B cell (primary cell): ENCODE results near the gene TAS2R20. TPM values are rescaled to one million over a fixed set of nuclear protein-coding genes. Genes with fewer than 3 reads are reported as not detected.

ENCODE experiments used
- ATAC-seq: fragments of 200-7000 bp; cut with Tn5 transposase; one replicate; pipeline ENCODE4 v1.10.0; 2021; ENCODE audit warnings: low read depth, mild to moderate bottlenecking, moderate number of reproducible peaks, moderate library complexity
- CTCF ChIA-PET: fragments of 350-600 bp; sonication (Branson Sonifier 250); formaldehyde crosslinking; loops from one replicate; lab custom pipeline; 2021; ENCODE audit warnings: antibody characterized with exemption, inconsistent platforms; lab: Charles Lee
- POLR2A ChIA-PET: fragments of 350-600 bp; sonication (Branson Sonifier 250); formaldehyde crosslinking; loops from one replicate; lab custom pipeline; 2021; ENCODE audit warnings: antibody characterized with exemption; lab: Charles Lee
- DNase-seq: peaks from one replicate; pipeline ENCODE4 v3.0.0; 2013
- H2AFZ ChIP-seq: 2 replicates; pipeline ENCODE4 v1.6.1; 2012; ENCODE audit warnings: mild to moderate bottlenecking, low read depth, low read length; ENCODE audit not compliant: insufficient read depth, poor library complexity, severe bottlenecking
- H3K27ac ChIP-seq, 2 donors: 1 replicate in 1 of 2; 2 replicates in 1 of 2; pipeline ENCODE4 v1.5.1; 2012 to 2013; ENCODE audit warnings: low read length in 2 of 2, mild to moderate bottlenecking in 2 of 2, moderate library complexity in 1 of 2
- H3K27me3 ChIP-seq, 4 experiments: fragments of 200-600 bp in 1 of 4; sonication (generic) in 1 of 4; replicated peaks in 1 of 4; 1 replicate in 2 of 4; 2 replicates in 2 of 4; pipeline versions ENCODE4 v1.6.1 to v1.7.0; 2013 to 2016; ENCODE audit warnings: low read length in 3 of 4, mild to moderate bottlenecking in 2 of 4, mixed read lengths in 1 of 4, moderate library complexity in 1 of 4; ENCODE audit not compliant: insufficient read depth in 4 of 4, control insufficient read depth in 3 of 4; ENCODE audit errors: control extremely low read depth in 1 of 4
- H3K36me3 ChIP-seq, 2 experiments: replicated peaks in 1 of 2; 1 replicate in 1 of 2; 2 replicates in 1 of 2; pipeline versions ENCODE4 v1.6.1 to v1.7.1; 2013; ENCODE audit warnings: low read length in 1 of 2; ENCODE audit not compliant: insufficient read depth in 2 of 2, control insufficient read depth in 1 of 2; ENCODE audit errors: control extremely low read depth in 1 of 2, extremely low read depth in 1 of 2
- H3K4me1 ChIP-seq, 2 donors: fragments of 200-600 bp in 1 of 2; sonication (generic) in 1 of 2; 1 replicate in 1 of 2; 2 replicates in 1 of 2; pipeline versions ENCODE4 v1.5.1 to v1.6.1; 2013 to 2017; ENCODE audit warnings: low read length in 2 of 2; ENCODE audit not compliant: control insufficient read depth in 2 of 2, insufficient read depth in 2 of 2
- H3K4me2 ChIP-seq: replicated peaks from 2 replicates; pipeline ENCODE3; 2012; ENCODE audit warnings: mild to moderate bottlenecking, low read depth, low read length; ENCODE audit not compliant: poor library complexity, severe bottlenecking
- H3K4me3 ChIP-seq, 5 experiments: fragments of 200-600 bp in 1 of 5; sonication (generic) in 1 of 5; 1 replicate in 3 of 5; 2 replicates in 2 of 5; pipeline versions ENCODE4 v1.5.1 to v1.7.0; 2011 to 2016; ENCODE audit warnings: low read length in 4 of 5, mild to moderate bottlenecking in 4 of 5, low read depth in 2 of 5, control low read depth in 1 of 5, moderate library complexity in 1 of 5; ENCODE audit not compliant: insufficient read depth in 1 of 5; ENCODE audit errors: control extremely low read depth in 1 of 5, extremely low read depth in 1 of 5
- H3K79me2 ChIP-seq: fragments of 200-600 bp; sonication (generic); one replicate; pipeline ENCODE4 v1.6.0; 2016; ENCODE audit warnings: low read length; ENCODE audit not compliant: control insufficient read depth, insufficient read depth
- H3K9ac ChIP-seq: fragments of 200-600 bp; sonication (generic); 2 replicates; pipeline ENCODE4 v1.6.1; 2017; ENCODE audit warnings: mild to moderate bottlenecking, low read length, moderate library complexity
- H3K9me3 ChIP-seq, 3 donors: one replicate each; pipeline versions ENCODE4 v1.6.1 to v1.7.1; 2013; ENCODE audit warnings: low read length in 2 of 3; ENCODE audit not compliant: control insufficient read depth in 2 of 3, insufficient read depth in 1 of 3; ENCODE audit errors: control extremely low read depth in 1 of 3
- H4K20me1 ChIP-seq: 2 replicates; pipeline ENCODE4 v1.6.0; 2012; ENCODE audit warnings: mild to moderate bottlenecking, low read length; ENCODE audit not compliant: insufficient read depth, control insufficient read depth, poor library complexity, severe bottlenecking
- H3K27ac Mint-ChIP-seq: one replicate; pipeline ENCODE4 v1.8.0; 2021; ENCODE audit warnings: mixed read lengths
- H3K27me3 Mint-ChIP-seq: one replicate; pipeline ENCODE4 v1.8.0; 2021; ENCODE audit warnings: mixed read lengths
- H3K4me1 Mint-ChIP-seq: one replicate; pipeline ENCODE4 v1.8.0; 2021; ENCODE audit warnings: mixed read lengths
- H3K4me3 Mint-ChIP-seq: one replicate; pipeline ENCODE4 v1.8.0; 2021; ENCODE audit warnings: mixed read lengths
- H3K9me3 Mint-ChIP-seq: one replicate; pipeline ENCODE4 v1.8.0; 2022; ENCODE audit warnings: mixed read lengths; ENCODE audit not compliant: insufficient read depth
- CTCF ChIP-seq: fragments of 200-600 bp; IDR thresholded peaks from one replicate; pipeline ENCODE4 v1.8.0; 2022; ENCODE audit warnings: antibody characterized with exemption, mild to moderate bottlenecking
- EZH2 ChIP-seq: IDR thresholded peaks from 2 replicates; pipeline ENCODE4 v1.6.1; 2012; ENCODE audit warnings: borderline replicate concordance, low read depth, mild to moderate bottlenecking, moderate library complexity, low read length; ENCODE audit not compliant: insufficient read depth, poor library complexity, severe bottlenecking
- WGBS: methylation state at CpG from one replicate; pipeline ENCODE4 v1.1.5; 2013; ENCODE audit warnings: missing lambda C conversion rate; ENCODE audit not compliant: insufficient coverage; 5-methylcytosine and 5-hydroxymethylcytosine counted together
- intact Hi-C: fragments of 100-400 bp; cut with micrococcal nuclease; formaldehyde crosslinking; loops from one replicate; pipeline ENCODE4 v1.10.0; 2022
- polyA plus RNA-seq: library from polyadenylated mRNA; depleted of rRNA; stranded (reverse); fragments of >200 nt; gene quantifications from 2 replicates; pipeline ENCODE4 v1.2.3, GENCODE V29; 2012
- total RNA-seq, 2 donors: library from RNA; stranded (reverse); fragments of 120-200 nt in 1 of 2; gene quantifications; 1 replicate in 1 of 2; 2 replicates in 1 of 2; pipeline versions ENCODE4 v1.2.3 to v1.2.4, GENCODE V29; 2013 to 2022

The TAS2R20 gene
- total and polyA plus RNA-seq, 2 donors (not counting 1 experiment from before 2014, with no cell fraction given), result 1.0 to 4.0 TPM

DNA sequence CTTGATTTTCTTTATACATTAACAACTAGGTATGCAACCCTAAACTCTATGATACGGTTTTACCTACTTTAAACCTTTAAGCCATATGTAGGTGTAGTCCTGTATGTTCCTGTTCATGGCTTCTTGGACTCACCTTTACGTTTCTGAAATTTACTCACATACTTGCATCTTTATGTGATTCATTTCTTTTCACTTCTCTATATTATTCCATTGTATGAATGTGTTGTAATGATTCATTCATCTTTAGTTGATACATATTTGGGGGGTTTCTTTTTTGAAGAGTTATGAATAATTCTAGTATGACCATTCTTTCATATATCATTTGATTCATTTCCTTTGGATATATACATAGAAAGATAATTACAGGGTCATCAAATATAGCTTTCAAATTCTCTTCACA, 9.0 kb downstream of the TAS2R20 start:
- POLR2A ChIA-PET, result no interaction called here
- Histone ChIP-seq H3K4me2 (no peak overlapping the region), H2AFZ (no peak overlapping the region), H3K27ac (no peak overlapping the region), H3K27me3 (no peaks in the 10 kb centered on the region), H3K4me3 (no peak overlapping the region), H3K9me3 (peaks cover 0 to 4% (median 0%) of the 10 kb centered on the region in 3 donors), H3K4me1 (no peaks in the 10 kb centered on the region), H3K79me2 (no peaks in the 10 kb centered on the region), H4K20me1 (peaks cover 7% of the 10 kb centered on the region), H3K36me3 (peaks cover 4 to 9% of the 10 kb centered on the region in 2 experiments), H3K9ac (no peak overlapping the region)
- Mint-ChIP-seq H3K4me3 (no peak overlapping the region), H3K9me3 (no peaks in the 10 kb centered on the region), H3K4me1 (no peaks in the 10 kb centered on the region), H3K27me3 (no peaks in the 10 kb centered on the region), H3K27ac (no peak overlapping the region)
- WGBS, result no CpG with 5 or more reads among the region's 2 CpGs
- intact Hi-C loops, result no loop called here
- no peak for ATAC-seq
- TF ChIP-seq CTCF (no peak), EZH2 (no peak)
- CTCF ChIA-PET, result no interaction called here
- DNase-seq, result no peak

DNA sequence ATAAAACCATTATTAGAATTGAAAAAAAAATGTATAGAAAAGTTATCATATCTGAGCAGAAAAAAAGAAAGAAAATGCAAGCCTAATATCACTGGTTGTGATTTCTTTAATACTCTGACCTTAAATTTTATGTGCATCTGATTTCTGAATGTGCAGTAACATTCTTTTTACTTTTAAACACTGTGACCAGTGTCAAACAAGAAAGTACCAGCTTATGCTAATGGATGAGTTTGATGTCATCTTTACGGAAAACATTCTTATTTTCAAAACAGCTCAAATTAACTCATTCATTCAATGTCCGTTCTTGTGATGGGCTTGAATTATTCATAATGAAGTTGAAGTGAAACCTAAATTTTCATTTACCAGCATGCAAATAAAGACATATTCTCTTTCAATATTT, 11.3 kb downstream of the TAS2R20 start, which contains the start of gene TAS2R50:
Gene TAS2R50, minus strand, starts transcription at position 101 of the 400 bp plus-strand sequence. Its CDS starts 52 bp downstream, at position 49.
- H3K4me1 Mint-ChIP-seq, result peaks cover 3% of the 10 kb centered on the region
- no peak within 1 kb of the TSS for H3K4me3 Mint-ChIP-seq
- Histone ChIP-seq H3K27me3 (no peaks in the 10 kb centered on the region), H3K79me2 (no peaks in the 10 kb centered on the region), H3K36me3 (peaks cover 0 to 4% of the 10 kb centered on the region in 2 experiments), H4K20me1 (no peaks in the 10 kb centered on the region), H3K9me3 (peaks cover 0 to 4% (median 0%) of the 10 kb centered on the region in 3 donors), H2AFZ (no peak within 1 kb of the TSS), H3K4me3 (no peak within 1 kb of the TSS), H3K27ac (no peak within 1 kb of the TSS), H3K4me2 (no peak within 1 kb of the TSS), H3K4me1 (no peaks in the 10 kb centered on the region), H3K9ac (no peak within 1 kb of the TSS)
- DNase-seq (no peak), ATAC-seq (no peak)
- no peak within 1 kb of the TSS for H3K27ac Mint-ChIP-seq
- CTCF ChIA-PET, result no interaction called here
- POLR2A ChIA-PET, result no interaction called here
- H3K27me3 Mint-ChIP-seq, result no peaks in the 10 kb centered on the region
- no peaks in the 10 kb centered on the region for H3K9me3 Mint-ChIP-seq
- intact Hi-C loops, result no loop called here
- TF ChIP-seq EZH2, result no peak
- no peak for TF ChIP-seq CTCF
- WGBS, result no CpG with 5 or more reads among the region's 2 CpGs
